Mucosa of rectum (tissue), 2 donors: ENCODE results near the gene RHEX.
"Not testable (repeated sequence)": the region's sequence is repeated elsewhere in the genome, so short reads cannot be mapped to it uniquely, and the experiment has no call there.

Source experiments
- H3K27ac ChIP-seq, 2 donors: one replicate each; pipeline ENCODE4 v1.7.0; 2013; ENCODE audit warnings: inconsistent platforms in 2 of 2, low read depth in 2 of 2, low read length in 2 of 2
- H3K27me3 ChIP-seq, 2 donors: one replicate each; pipeline ENCODE4 v1.7.0; 2013; ENCODE audit warnings: low read length in 2 of 2; ENCODE audit not compliant: control insufficient read depth in 2 of 2, insufficient read depth in 2 of 2
- H3K36me3 ChIP-seq, 2 donors: one replicate each; pipeline ENCODE4 v1.7.0; 2013; ENCODE audit warnings: low read length in 2 of 2; ENCODE audit not compliant: control insufficient read depth in 2 of 2, insufficient read depth in 2 of 2
- H3K4me1 ChIP-seq, 2 donors: one replicate each; pipeline ENCODE4 v1.7.0; 2013; ENCODE audit warnings: low read length in 2 of 2, mild to moderate bottlenecking in 1 of 2; ENCODE audit not compliant: control insufficient read depth in 2 of 2, insufficient read depth in 2 of 2
- H3K4me3 ChIP-seq, 2 donors: one replicate each; pipeline ENCODE4 v1.7.0; 2013; ENCODE audit warnings: low read length in 2 of 2
- H3K9ac ChIP-seq, 2 donors: one replicate each; pipeline ENCODE4 v1.7.0; 2013; ENCODE audit warnings: low read length in 2 of 2, low read depth in 1 of 2, mild to moderate bottlenecking in 1 of 2
- H3K9me3 ChIP-seq, 2 donors: one replicate each; pipeline ENCODE4 v1.7.0; 2013; ENCODE audit warnings: low read length in 2 of 2; ENCODE audit not compliant: control insufficient read depth in 2 of 2
- donor health status: healthy.
- donor health status: Normal muscosa, but diverticular disease.

RHEX gene

GRCh38 chr1:206041640-206042039 is 11.3 kb upstream of the RHEX start:
- H3K27me3 ChIP-seq = peaks cover 0 to 4% of the 10 kb centered on the region in 2 donors
- no peaks in the 10 kb centered on the region for H3K4me1 ChIP-seq
- no peak overlapping the region for H3K4me3 ChIP-seq
- H3K9ac ChIP-seq = no peak overlapping the region
- no peak overlapping the region for H3K27ac ChIP-seq
- H3K36me3 ChIP-seq = no peaks in the 10 kb centered on the region
- no peaks in the 10 kb centered on the region for H3K9me3 ChIP-seq

- H3K4me3 ChIP-seq = no peak overlapping the region
- H3K9me3 ChIP-seq = no peaks in the 10 kb centered on the region
- H3K27ac ChIP-seq = no peak overlapping the region
- peaks cover 7 to 8% of the 10 kb centered on the region in 2 donors for H3K4me1 ChIP-seq
- no peaks in the 10 kb centered on the region for H3K36me3 ChIP-seq
- no peak overlapping the region for H3K9ac ChIP-seq
- H3K27me3 ChIP-seq = no peaks in the 10 kb centered on the region
Observed at GRCh38 chr1:206047271-206047670, 5.7 kb upstream of the RHEX start.

DNA sequence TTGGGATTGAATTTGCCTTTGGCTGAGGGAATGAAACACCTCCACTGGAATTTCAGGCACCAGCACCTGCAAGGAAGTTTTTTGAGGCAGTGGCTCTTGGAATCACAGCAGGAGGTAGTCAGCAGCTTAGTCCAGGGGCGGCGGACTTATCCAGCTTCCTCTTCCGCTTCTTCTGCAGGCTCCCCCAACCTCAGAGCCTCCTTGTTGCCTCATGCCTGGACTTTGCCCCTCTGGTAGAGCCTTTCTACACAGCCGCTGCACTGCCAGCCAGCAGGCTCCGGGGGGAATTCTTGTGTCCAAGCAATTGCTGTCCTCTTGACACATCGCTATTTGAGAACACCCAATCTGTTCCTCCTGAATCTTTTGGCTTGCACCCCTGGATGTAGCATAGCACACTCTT is 4.4 kb upstream of the RHEX start:
- peaks cover 7 to 8% of the 10 kb centered on the region in 2 donors for H3K4me1 ChIP-seq
- no peak overlapping the region for H3K4me3 ChIP-seq
- H3K9me3 ChIP-seq = no peaks in the 10 kb centered on the region
- no peaks in the 10 kb centered on the region for H3K27me3 ChIP-seq
- no peak overlapping the region for H3K9ac ChIP-seq
- no peaks in the 10 kb centered on the region for H3K36me3 ChIP-seq
- H3K27ac ChIP-seq = peak overlapping the region in 1 of 2 donors; percentile 48

DNA sequence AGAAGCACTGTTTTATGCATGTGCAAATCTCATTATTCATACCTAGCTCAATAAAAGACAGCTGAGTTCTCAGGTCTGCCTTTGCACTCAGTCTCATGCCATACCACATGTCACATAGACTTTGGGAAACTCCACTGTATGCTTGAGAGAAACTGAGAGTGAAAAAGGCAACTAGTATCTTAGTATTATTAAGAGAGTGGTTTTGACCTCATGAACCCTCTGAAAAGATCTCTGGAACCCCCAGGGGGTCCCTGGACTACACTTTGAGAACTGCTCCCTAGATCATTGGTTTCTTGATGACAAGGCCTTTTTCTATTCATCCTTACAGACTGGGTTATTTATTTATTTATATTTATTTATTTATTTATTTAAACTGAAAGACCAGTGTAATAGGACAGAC is 3.7 kb upstream of the RHEX start:
- Histone ChIP-seq H3K27me3 (no peaks in the 10 kb centered on the region), H3K4me1 (peaks cover 7 to 8% of the 10 kb centered on the region in 2 donors), H3K9me3 (no peaks in the 10 kb centered on the region), H3K4me3 (no peak overlapping the region), H3K36me3 (no peaks in the 10 kb centered on the region), H3K9ac (no peak overlapping the region), H3K27ac (no peak overlapping the region)

- Histone ChIP-seq H3K9ac (no peak overlapping the region), H3K27ac (peak overlapping the region in 1 of 2 donors; percentile 43)
Observed at GRCh38 chr1:206049919-206050600, 2.9 kb upstream of the RHEX start.

GRCh38 chr1:206050655-206051235 is 2.2 kb upstream of the RHEX start:
- Histone ChIP-seq H3K27me3 (no peaks in the 10 kb centered on the region), H3K27ac (peak overlapping the region in 1 of 2 donors; percentile 61), H3K36me3 (no peaks in the 10 kb centered on the region)

More at GRCh38 chr1:206049919-206050600, 2.9 kb upstream of the RHEX start:
- no peaks in the 10 kb centered on the region for H3K27me3 ChIP-seq
- no peaks in the 10 kb centered on the region for H3K36me3 ChIP-seq
- H3K4me1 ChIP-seq = peaks cover 7 to 8% of the 10 kb centered on the region in 2 donors
- H3K4me3 ChIP-seq = no peak overlapping the region
- no peaks in the 10 kb centered on the region for H3K9me3 ChIP-seq

GRCh38 chr1:206052231-206052865 is 625 bp upstream of the RHEX start:
- not testable (repeated sequence) for H3K27me3 ChIP-seq, H3K4me1 ChIP-seq, H3K4me3 ChIP-seq, H3K9ac ChIP-seq, H3K36me3 ChIP-seq, H3K9me3 ChIP-seq
- peak overlapping the region in 1 of 2 donors; percentile 61 for H3K27ac ChIP-seq

More at GRCh38 chr1:206050655-206051235, 2.2 kb upstream of the RHEX start:
- no peaks in the 10 kb centered on the region for H3K9me3 ChIP-seq
- H3K4me1 ChIP-seq = peaks cover 7 to 8% of the 10 kb centered on the region in 2 donors
- no peak overlapping the region for H3K4me3 ChIP-seq
- no peak overlapping the region for H3K9ac ChIP-seq

DNA sequence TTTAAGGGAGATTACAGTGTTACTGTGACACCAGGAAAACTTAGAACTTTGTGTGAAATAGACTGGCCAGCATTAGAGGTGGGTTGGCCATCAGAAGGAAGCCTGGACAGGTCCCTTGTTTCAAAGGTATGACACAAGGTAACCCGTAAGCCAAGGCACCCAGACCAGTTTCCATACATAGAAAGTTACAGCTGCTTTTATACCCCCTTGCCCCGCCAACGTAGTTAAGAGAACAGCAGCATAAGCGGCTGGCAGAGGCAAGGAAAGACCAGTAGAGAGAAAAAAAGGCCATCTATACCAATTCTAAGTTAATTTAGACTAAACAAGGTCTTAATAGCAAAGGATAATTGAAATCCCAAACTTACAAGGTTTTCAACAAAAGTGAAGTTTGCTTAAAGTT is 643 bp downstream of the RHEX start:
- not testable (repeated sequence) for H3K9ac ChIP-seq, H3K4me1 ChIP-seq, H3K27me3 ChIP-seq, H3K36me3 ChIP-seq, H3K9me3 ChIP-seq
- H3K27ac ChIP-seq = peak overlapping the region in 1 of 2 donors; percentile 61
- peak overlapping the region in 1 of 2 donors; percentile 37 for H3K4me3 ChIP-seq

DNA sequence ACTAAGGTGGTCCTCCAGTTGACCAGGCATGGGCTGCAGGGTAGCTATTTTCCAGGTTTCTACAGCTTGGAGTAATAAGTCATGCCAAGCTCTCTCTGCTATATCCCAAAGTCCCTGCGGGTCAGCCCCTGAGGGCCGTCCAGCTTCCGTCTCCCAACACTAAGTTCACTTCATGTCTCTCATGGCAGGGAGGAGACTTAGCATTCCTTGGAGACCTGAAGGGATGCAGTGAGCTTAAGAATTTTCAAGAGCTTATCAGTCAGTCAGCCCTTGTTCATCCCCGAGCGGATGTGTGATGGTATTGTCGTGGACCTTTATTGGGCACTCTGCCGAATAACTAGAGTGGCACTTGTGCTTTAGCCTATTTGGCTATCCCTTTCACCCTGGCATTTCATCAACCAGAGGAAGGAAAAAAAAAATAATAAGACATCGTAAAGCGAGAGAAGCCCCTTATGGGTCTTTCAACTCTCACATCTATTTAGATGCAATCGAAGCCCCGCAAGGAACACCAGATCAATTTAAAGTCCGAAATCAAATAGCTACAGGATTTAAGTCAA is 2.2 kb downstream of the RHEX start:
- H3K4me1 ChIP-seq = not testable (repeated sequence)

GRCh38 chr1:206055639-206056323 is 2.8 kb downstream of the RHEX start:
- not testable (repeated sequence) for H3K27ac ChIP-seq, H3K9me3 ChIP-seq, H3K4me3 ChIP-seq, H3K9ac ChIP-seq, H3K27me3 ChIP-seq, H3K4me1 ChIP-seq, H3K36me3 ChIP-seq

More for the DNA sequence above, 2.2 kb downstream of the RHEX start:
- H3K9ac ChIP-seq, H3K36me3 ChIP-seq, H3K27ac ChIP-seq, H3K4me3 ChIP-seq, H3K27me3 ChIP-seq, H3K9me3 ChIP-seq: not testable (repeated sequence)
